ENCODE measurements around the gene PLEKHG5.

DNA sequence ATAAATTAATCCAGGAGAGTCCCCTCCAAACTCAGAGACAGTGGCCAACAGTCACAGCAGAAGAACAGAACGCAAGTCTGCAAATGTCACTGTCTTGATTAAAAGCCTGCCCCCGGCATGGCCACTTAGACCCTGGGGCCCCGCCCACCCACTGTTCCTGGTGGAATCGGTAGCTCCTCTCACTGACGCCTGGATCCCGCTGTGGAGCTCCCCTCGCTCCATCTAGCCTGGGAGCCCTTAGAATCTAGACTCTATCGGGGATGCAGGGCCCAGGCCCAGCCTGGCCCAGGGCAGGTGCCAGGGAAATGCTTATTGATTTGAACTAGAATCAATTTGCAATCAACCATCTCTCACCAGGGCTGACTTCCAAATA is 21.4 kb upstream of the PLEKHG5 start:
- TF ChIP-seq POLR2A (IDR thresholded peaks at IDR 0.05; ENCODE audit: low read depth): no peak
- no peak for TF ChIP-seq CTCF (IDR thresholded peaks at IDR 0.05)
- no peak for TF ChIP-seq POLR2AphosphoS5 (IDR thresholded peaks at IDR 0.05)
